ENCODE data around the gene ADORA1. TPM values are rescaled to one million over a fixed set of nuclear protein-coding genes. Genes with fewer than 3 reads are reported as not detected.

ADORA1 gene
- total RNA-seq, 2 donors from 2014 or later, result 0.27 to 47.3 TPM

DNA sequence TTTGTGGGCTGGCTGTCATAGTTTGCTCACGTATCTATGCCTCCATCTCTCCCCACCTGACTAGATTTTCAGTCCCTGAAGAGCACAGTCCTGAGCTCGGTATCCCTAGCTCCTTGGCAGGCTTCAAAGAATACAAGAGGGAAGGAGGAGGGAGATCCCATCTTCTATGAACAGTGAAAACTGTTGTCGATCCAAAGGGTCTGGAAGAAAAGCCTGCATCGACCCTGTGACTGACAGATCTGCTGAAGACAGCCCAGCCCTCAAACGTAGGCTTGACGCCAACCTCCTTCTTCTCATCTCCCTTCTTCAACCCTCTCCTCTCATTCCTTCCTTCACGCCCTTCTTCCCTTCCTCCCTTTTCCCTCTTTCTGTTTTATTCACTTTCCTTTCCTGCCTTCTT lies 13.3 kb upstream of the ADORA1 start:
- no peaks in the 10 kb centered on the region for H3K36me3 ChIP-seq
- no peak overlapping the region for H3K4me3 ChIP-seq
- peaks cover 3% of the 10 kb centered on the region for H3K27me3 ChIP-seq (replicated peaks; ENCODE audit: insufficient read depth)
- no peak for DNase-seq (ENCODE audit: low spot score)
- no peaks in the 10 kb centered on the region for H3K9me3 ChIP-seq
- TF ChIP-seq, protein P1, sequence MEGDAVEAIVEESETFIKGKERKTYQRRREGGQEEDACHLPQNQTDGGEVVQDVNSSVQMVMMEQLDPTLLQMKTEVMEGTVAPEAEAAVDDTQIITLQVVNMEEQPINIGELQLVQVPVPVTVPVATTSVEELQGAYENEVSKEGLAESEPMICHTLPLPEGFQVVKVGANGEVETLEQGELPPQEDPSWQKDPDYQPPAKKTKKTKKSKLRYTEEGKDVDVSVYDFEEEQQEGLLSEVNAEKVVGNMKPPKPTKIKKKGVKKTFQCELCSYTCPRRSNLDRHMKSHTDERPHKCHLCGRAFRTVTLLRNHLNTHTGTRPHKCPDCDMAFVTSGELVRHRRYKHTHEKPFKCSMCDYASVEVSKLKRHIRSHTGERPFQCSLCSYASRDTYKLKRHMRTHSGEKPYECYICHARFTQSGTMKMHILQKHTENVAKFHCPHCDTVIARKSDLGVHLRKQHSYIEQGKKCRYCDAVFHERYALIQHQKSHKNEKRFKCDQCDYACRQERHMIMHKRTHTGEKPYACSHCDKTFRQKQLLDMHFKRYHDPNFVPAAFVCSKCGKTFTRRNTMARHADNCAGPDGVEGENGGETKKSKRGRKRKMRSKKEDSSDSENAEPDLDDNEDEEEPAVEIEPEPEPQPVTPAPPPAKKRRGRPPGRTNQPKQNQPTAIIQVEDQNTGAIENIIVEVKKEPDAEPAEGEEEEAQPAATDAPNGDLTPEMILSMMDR (IDR thresholded peaks at IDR 0.05), result no peak
- TF ChIP-seq POLR2AphosphoS5 (IDR thresholded peaks at IDR 0.05) (no peak), POLR2A (IDR thresholded peaks at IDR 0.05) (no peak)
- no peak overlapping the region for H3K27ac ChIP-seq
- intact Hi-C loops (cut with DNase I), result no loop called here
- 69% methylated on average over 7 of the region's 7 CpGs for WGBS
- H3K4me1 ChIP-seq (replicated peaks), result no peaks in the 10 kb centered on the region

DNA sequence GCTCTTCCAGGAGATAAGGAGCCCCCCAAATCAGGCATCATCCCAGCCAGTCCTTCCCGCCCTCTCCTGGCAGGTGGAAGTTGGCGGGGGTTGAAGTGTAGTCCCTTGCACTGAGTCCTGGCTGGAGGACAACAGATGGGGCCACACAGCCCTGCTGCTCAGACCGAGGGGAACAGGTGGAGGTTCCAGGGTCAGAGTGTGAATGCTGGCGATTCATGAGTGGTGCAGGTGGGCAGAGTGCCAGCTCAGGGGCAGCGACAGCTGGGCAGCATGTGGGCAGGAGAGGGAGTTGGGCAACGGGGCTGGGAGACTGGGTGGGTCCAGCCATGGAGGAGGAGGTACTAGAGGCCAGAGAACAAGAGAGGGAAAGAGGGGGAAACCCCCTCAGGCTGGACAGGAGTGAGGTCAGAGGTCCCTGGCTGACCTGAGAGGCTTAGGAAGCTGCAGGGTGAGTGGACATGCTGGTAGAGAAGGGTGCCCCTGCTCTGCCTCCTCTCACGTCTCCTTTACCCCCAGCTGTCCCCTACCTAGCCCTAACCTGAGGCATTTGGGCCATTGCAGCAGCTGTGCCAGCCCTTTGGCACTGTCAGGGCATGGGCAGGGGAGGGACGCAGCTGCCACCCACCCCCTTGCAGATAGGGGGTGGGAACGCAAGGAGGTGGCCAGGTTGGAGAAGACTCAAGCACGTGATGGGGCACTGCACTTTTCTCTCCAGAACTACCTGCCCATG lies 11.3 kb upstream of the ADORA1 start:
- H3K4me1 ChIP-seq (replicated peaks), result no peaks in the 10 kb centered on the region
- DNase-seq (ENCODE audit: low spot score), result no peak
- intact Hi-C loops (cut with DNase I), result loop anchor here (5.0 kb wide), 1 partner anchor 56 kb away; no protein-coding TSS in a partner anchor
- no peak overlapping the region for H3K4me3 ChIP-seq
- peaks cover 3% of the 10 kb centered on the region for H3K27me3 ChIP-seq (replicated peaks; ENCODE audit: insufficient read depth)
- H3K36me3 ChIP-seq, result no peaks in the 10 kb centered on the region
- WGBS, result 59% methylated on average over 10 of the region's 10 CpGs
- no peaks in the 10 kb centered on the region for H3K9me3 ChIP-seq
- TF ChIP-seq, protein P1 (IDR thresholded peaks at IDR 0.05), result no peak
- TF ChIP-seq POLR2A (IDR thresholded peaks at IDR 0.05), result no peak
- no peak for TF ChIP-seq POLR2AphosphoS5 (IDR thresholded peaks at IDR 0.05)
- H3K27ac ChIP-seq, result no peak overlapping the region

DNA sequence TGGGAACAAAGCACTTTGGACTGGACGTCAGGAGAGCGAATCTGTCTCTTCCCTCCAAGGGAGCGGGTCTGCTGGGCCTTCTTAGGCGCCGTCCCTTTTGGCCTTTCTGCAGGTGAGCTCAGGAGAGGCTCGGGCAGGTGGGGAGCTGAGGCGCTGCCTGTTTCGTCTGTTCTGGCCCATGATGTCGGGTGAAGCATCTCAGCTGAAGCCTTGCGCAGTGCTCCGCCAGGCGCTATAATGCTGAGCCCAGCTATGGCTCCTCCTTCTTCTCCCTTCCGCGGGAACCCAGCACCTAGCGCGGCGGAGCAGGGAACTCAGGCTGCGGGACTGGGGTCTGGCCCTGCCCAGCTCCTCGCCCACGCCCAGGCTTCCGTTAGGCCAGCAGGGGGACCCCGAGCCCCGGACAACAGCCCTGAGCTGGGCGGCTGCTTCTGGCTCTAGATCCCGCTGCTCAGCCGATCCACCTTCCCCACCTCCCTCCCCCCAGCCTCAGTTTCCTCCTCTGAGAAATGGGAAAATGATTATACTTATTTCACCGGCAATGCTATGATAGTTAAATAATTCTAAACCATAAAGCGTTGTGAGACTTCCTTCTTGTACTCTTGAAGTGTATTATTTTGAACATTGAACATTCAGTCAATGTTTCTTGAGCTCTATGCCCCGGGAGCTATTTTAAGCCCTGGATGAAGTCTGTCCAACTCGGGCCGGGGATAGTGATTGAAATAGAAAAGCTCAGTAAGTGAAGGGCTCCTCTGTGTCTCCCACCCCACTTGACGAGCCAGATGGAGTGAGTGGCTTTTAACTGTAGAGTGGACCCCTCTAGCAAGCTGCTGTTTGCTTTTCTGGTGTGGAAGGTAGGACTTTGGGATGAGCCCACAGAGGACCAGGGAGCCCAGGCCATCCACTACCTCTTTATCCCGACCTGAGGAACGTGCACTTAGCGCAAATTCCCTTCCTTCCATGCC lies 9.6 kb upstream of the ADORA1 start:
- no peaks in the 10 kb centered on the region for H3K9me3 ChIP-seq
- H3K36me3 ChIP-seq, result no peaks in the 10 kb centered on the region
- no peak overlapping the region for H3K27ac ChIP-seq
- TF ChIP-seq POLR2AphosphoS5 (IDR thresholded peaks at IDR 0.05), result no peak
- no peak for TF ChIP-seq POLR2A (IDR thresholded peaks at IDR 0.05)
- TF ChIP-seq, protein P1 (IDR thresholded peaks at IDR 0.05), result peak; percentile 15 to 79 (median 70)
- WGBS, result 28% methylated on average over 35 of the region's 35 CpGs
- H3K4me3 ChIP-seq, result no peak overlapping the region
- DNase-seq (ENCODE audit: low spot score), result peak; percentile 39
- H3K27me3 ChIP-seq (replicated peaks; ENCODE audit: insufficient read depth), result peaks cover 6% of the 10 kb centered on the region
- intact Hi-C loops (cut with DNase I), result loop anchor here (2.0 to 5.0 kb wide), 3 partner anchors 54 to 99 kb away; no protein-coding TSS in a partner anchor
- no peaks in the 10 kb centered on the region for H3K4me1 ChIP-seq (replicated peaks)

GRCh38 chr1:203120325-203121153 lies 7.0 kb upstream of the ADORA1 start:
- TF ChIP-seq, protein P1 (IDR thresholded peaks at IDR 0.05), result no peak
- TF ChIP-seq POLR2A (IDR thresholded peaks at IDR 0.05), result no peak
- no peaks in the 10 kb centered on the region for H3K36me3 ChIP-seq
- intact Hi-C loops (cut with DNase I), result no loop called here
- 73% methylated on average over 7 of the region's 7 CpGs for WGBS
- H3K27me3 ChIP-seq (replicated peaks; ENCODE audit: insufficient read depth), result peaks cover 9% of the 10 kb centered on the region
- H3K27ac ChIP-seq, result no peak overlapping the region
- DNase-seq (ENCODE audit: low spot score), result no peak
- H3K4me1 ChIP-seq (replicated peaks), result no peaks in the 10 kb centered on the region
- H3K9me3 ChIP-seq, result no peaks in the 10 kb centered on the region
- no peak overlapping the region for H3K4me3 ChIP-seq

Data from prostate gland (tissue), 2 donors.